ENCODE data around the gene CPEB3. TPM values are rescaled to one million over a fixed set of nuclear protein-coding genes. Genes with fewer than 3 reads are reported as not detected.
"Not testable (repeated sequence)": the region's sequence is repeated elsewhere in the genome, so short reads cannot be mapped to it uniquely, and the experiment has no call there.

CPEB3 gene
- total and polyA plus RNA-seq, 2 donors (not counting 3 experiments of a cell fraction or from before 2014, with no cell fraction given) = 0.80 to 2.2 TPM

GRCh38 chr10:92119340-92119739, 171.5 kb downstream of the CPEB3 start:
- Histone ChIP-seq H3K9me3 (replicated peaks; ENCODE audit: control insufficient read depth, insufficient read depth, low read length) (no peaks in the 10 kb centered on the region), H4K20me1 (replicated peaks; ENCODE audit: control insufficient read depth, extremely low read depth, insufficient read depth, low read length) (no peaks in the 10 kb centered on the region), H3K4me1 (ENCODE audit: control insufficient read depth, extremely low read depth, insufficient read depth, low read length) (peaks cover 18% of the 10 kb centered on the region), H3K27ac (ENCODE audit: insufficient read depth, low read depth, low read length) (no peak overlapping the region), H3K27me3 (ENCODE audit: control insufficient read depth in 2 of 2, insufficient read depth in 2 of 2, low read length in 2 of 2) (no peaks in the 10 kb centered on the region), H3K9ac (replicated peaks; ENCODE audit: extremely low read depth, insufficient read depth, low read length) (no peak overlapping the region), H3K79me2 (ENCODE audit: control insufficient read depth, insufficient read depth, low read length) (no peaks in the 10 kb centered on the region), H3K36me3 (ENCODE audit: control insufficient read depth in 2 of 2, extremely low read depth in 1 of 2, insufficient read depth in 2 of 2, low read length in 2 of 2) (no peaks in the 10 kb centered on the region), H3K4me3 (replicated peaks in 1 of 3; ENCODE audit: insufficient read depth in 1 of 3, low read depth in 1 of 3, low read length in 3 of 3) (no peak overlapping the region), H2AFZ (ENCODE audit: low read depth, low read length) (no peak overlapping the region), H3K4me2 (ENCODE audit: insufficient read depth, low read length) (no peak overlapping the region), H3K9me1 (replicated peaks; ENCODE audit: control insufficient read depth, extremely low read depth, insufficient read depth, low read length) (no peaks in the 10 kb centered on the region)
- BruUV-seq (replicated peaks) = no TSS peak
- dilution Hi-C loops (cut with MboI; ENCODE audit: extremely low pct_ligation_motif_present, low sequenced_read_pairs) (no loop called here), intact Hi-C loops (cut with micrococcal nuclease) (no loop called here)
- CTCF ChIA-PET = interaction anchor here (1.5 kb wide), 1 partner anchor 11 kb away, joined by 4 read pairs; no protein-coding TSS in a partner anchor
- FAIRE-seq (no peak), DNase-seq (ENCODE audit: low read depth, low spot score) (no peak)
- POLR2A ChIA-PET = no interaction called here
- no peak for TF ChIP-seq GATA2 (IDR thresholded peaks at IDR 0.05; ENCODE audit: insufficient read depth, insufficient read length, low read depth, low read length)

- dilution Hi-C loops (cut with MboI; ENCODE audit: extremely low pct_ligation_motif_present, low sequenced_read_pairs); H3K36me3 ChIP-seq (ENCODE audit: control insufficient read depth in 2 of 2, extremely low read depth in 1 of 2, insufficient read depth in 2 of 2, low read length in 2 of 2); FAIRE-seq; DNase-seq (ENCODE audit: low read depth, low spot score); H3K9me3 ChIP-seq (replicated peaks; ENCODE audit: control insufficient read depth, insufficient read depth, low read length); H3K4me1 ChIP-seq (ENCODE audit: control insufficient read depth, extremely low read depth, insufficient read depth, low read length); intact Hi-C loops (cut with micrococcal nuclease); CTCF ChIA-PET; H3K79me2 ChIP-seq (ENCODE audit: control insufficient read depth, insufficient read depth, low read length); H2AFZ ChIP-seq (ENCODE audit: low read depth, low read length); H3K9me1 ChIP-seq (replicated peaks; ENCODE audit: control insufficient read depth, extremely low read depth, insufficient read depth, low read length); BruUV-seq (replicated peaks); H3K27ac ChIP-seq (ENCODE audit: insufficient read depth, low read depth, low read length); H4K20me1 ChIP-seq (replicated peaks; ENCODE audit: control insufficient read depth, extremely low read depth, insufficient read depth, low read length); H3K27me3 ChIP-seq (ENCODE audit: control insufficient read depth in 2 of 2, insufficient read depth in 2 of 2, low read length in 2 of 2); H3K4me3 ChIP-seq (replicated peaks in 1 of 3; ENCODE audit: insufficient read depth in 1 of 3, low read depth in 1 of 3, low read length in 3 of 3); POLR2A ChIA-PET; H3K4me2 ChIP-seq (ENCODE audit: insufficient read depth, low read length); H3K9ac ChIP-seq (replicated peaks; ENCODE audit: extremely low read depth, insufficient read depth, low read length): not testable (repeated sequence)
Observed at GRCh38 chr10:92114917-92115316, 176.0 kb downstream of the CPEB3 start.

All from endothelial cell of umbilical vein (primary cell).